22Rv1 (cell line): ENCODE measurements around the gene LAMA2.

Source experiments
- CTCF ChIP-seq: fragments of 450-650 bp; IDR thresholded peaks from 2 replicates; pipeline ENCODE4 v1.5.1; 2017; ENCODE audit warnings: mild to moderate bottlenecking
- ZFX ChIP-seq: fragments of 450-650 bp; IDR thresholded peaks from 2 replicates; pipeline ENCODE4 v1.6.1; 2017; ENCODE audit warnings: antibody characterized with exemption, borderline replicate concordance

- TF ChIP-seq CTCF = no peak
- TF ChIP-seq ZFX = no peak
Measured at GRCh38 chr6:129276461-129276860, 393.5 kb downstream of the LAMA2 start.
